H9 (cell line): ENCODE data around the gene VGLL1. TPM values are rescaled to one million over a fixed set of nuclear protein-coding genes. Genes with fewer than 3 reads are reported as not detected.

ENCODE experiments used
- DNase-seq: peaks from one replicate; pipeline ENCODE4 v3.0.0-alpha.2; 2017
- H2AFZ ChIP-seq: one replicate; pipeline ENCODE4 v1.6.1; 2013; ENCODE audit warnings: mild to moderate bottlenecking, low read length, control low read depth, moderate library complexity
- H2AK5ac ChIP-seq: 2 replicates; pipeline ENCODE4 v1.6.1; 2013; ENCODE audit warnings: low read length, control low read depth, mixed read lengths; ENCODE audit not compliant: insufficient read length
- H2BK120ac ChIP-seq: one replicate; pipeline ENCODE4 v1.6.1; 2013; ENCODE audit warnings: low read depth, mild to moderate bottlenecking, low read length, control low read depth, inconsistent platforms; ENCODE audit not compliant: poor library complexity, severe bottlenecking
- H2BK12ac ChIP-seq: 2 replicates; pipeline ENCODE4 v1.6.1; 2013; ENCODE audit warnings: low read length, control low read depth, mixed read lengths, low read depth; ENCODE audit not compliant: insufficient read length
- H2BK15ac ChIP-seq: 2 replicates; pipeline ENCODE4 v1.6.1; 2013; ENCODE audit warnings: low read depth, low read length, control low read depth
- H2BK20ac ChIP-seq: one replicate; pipeline ENCODE4 v1.6.1; 2013; ENCODE audit warnings: low read depth, mild to moderate bottlenecking, low read length, control low read depth, inconsistent platforms; ENCODE audit not compliant: poor library complexity, severe bottlenecking
- H2BK5ac ChIP-seq: 2 replicates; pipeline ENCODE4 v1.6.1; 2013; ENCODE audit warnings: low read length, control low read depth, mixed read lengths; ENCODE audit not compliant: insufficient read length
- H3K14ac ChIP-seq: 2 replicates; pipeline ENCODE4 v1.6.1; 2013; ENCODE audit warnings: low read length, control low read depth; ENCODE audit not compliant: insufficient read depth
- H3K18ac ChIP-seq: 2 replicates; pipeline ENCODE4 v1.6.1; 2013; ENCODE audit warnings: low read depth, mild to moderate bottlenecking, mixed read lengths, low read length, control low read depth; ENCODE audit not compliant: insufficient read length
- H3K23ac ChIP-seq: 2 replicates; pipeline ENCODE4 v1.6.1; 2013; ENCODE audit warnings: low read length, control low read depth, mixed read lengths, low read depth; ENCODE audit not compliant: insufficient read length
- H3K23me2 ChIP-seq: 2 replicates; pipeline ENCODE4 v1.6.1; 2013; ENCODE audit warnings: low read depth, mild to moderate bottlenecking, mixed read lengths, low read length, control low read depth; ENCODE audit not compliant: insufficient read length, poor library complexity, severe bottlenecking
- H3K27ac ChIP-seq: 2 replicates; pipeline ENCODE4 v1.5.1; 2013; ENCODE audit warnings: low read length, control low read depth, mixed read lengths, low read depth; ENCODE audit not compliant: insufficient read length
- H3K27me3 ChIP-seq: 2 replicates; pipeline ENCODE4 v1.6.1; 2013; ENCODE audit warnings: low read length, control low read depth, inconsistent platforms; ENCODE audit not compliant: insufficient read depth
- H3K4ac ChIP-seq: 2 replicates; pipeline ENCODE4 v1.6.1; 2013; ENCODE audit warnings: low read depth, mild to moderate bottlenecking, control low read depth, inconsistent platforms, low read length, moderate library complexity
- H3K4me1 ChIP-seq: 2 replicates; pipeline ENCODE4 v1.6.1; 2013; ENCODE audit warnings: low read length, control low read depth, inconsistent platforms; ENCODE audit not compliant: insufficient read depth
- H3K4me2 ChIP-seq: 2 replicates; pipeline ENCODE4 v1.6.1; 2013; ENCODE audit warnings: low read length, control low read depth, mixed read lengths; ENCODE audit not compliant: insufficient read length, insufficient read depth
- H3K56ac ChIP-seq: 2 replicates; pipeline ENCODE4 v1.6.1; 2013; ENCODE audit warnings: low read depth, mild to moderate bottlenecking, mixed read lengths, low read length, control low read depth; ENCODE audit not compliant: insufficient read length
- H3K79me1 ChIP-seq: 2 replicates; pipeline ENCODE4 v1.6.1; 2013; ENCODE audit warnings: low read depth, mild to moderate bottlenecking, moderate library complexity, low read length, control low read depth, inconsistent platforms; ENCODE audit not compliant: insufficient read depth, poor library complexity, severe bottlenecking
- H3K79me2 ChIP-seq: 2 replicates; pipeline ENCODE4 v1.6.1; 2013; ENCODE audit warnings: low read length, control low read depth, inconsistent platforms; ENCODE audit not compliant: insufficient read depth
- H3K9ac ChIP-seq: 2 replicates; pipeline ENCODE4 v1.6.1; 2013; ENCODE audit warnings: low read length, control low read depth, mixed read lengths; ENCODE audit not compliant: insufficient read length; ENCODE audit errors: extremely low read depth
- H3K9me3 ChIP-seq: one replicate; pipeline ENCODE4 v1.6.1; 2013; ENCODE audit warnings: low read depth, low read length, inconsistent platforms; ENCODE audit not compliant: control insufficient read depth
- H3T11ph ChIP-seq: one replicate; pipeline ENCODE4 v1.6.1; 2013; ENCODE audit warnings: mild to moderate bottlenecking, low read length, control low read depth, inconsistent platforms
- H4K20me1 ChIP-seq: one replicate; pipeline ENCODE4 v1.6.1; 2013; ENCODE audit not compliant: control insufficient read depth, insufficient read length, insufficient read depth
- H4K5ac ChIP-seq: 2 replicates; pipeline ENCODE4 v1.6.1; 2013; ENCODE audit warnings: low read depth, mild to moderate bottlenecking, mixed read lengths, low read length, control low read depth; ENCODE audit not compliant: insufficient read length
- H4K8ac ChIP-seq: replicated peaks from 2 replicates; pipeline ENCODE4 v1.6.1; 2013; ENCODE audit warnings: low read length, control low read depth, mixed read lengths, low read depth; ENCODE audit not compliant: insufficient read length
- H4K91ac ChIP-seq: 2 replicates; pipeline ENCODE4 v1.6.1; 2013; ENCODE audit warnings: low read depth, mild to moderate bottlenecking, moderate library complexity, mixed read lengths, low read length, control low read depth; ENCODE audit not compliant: insufficient read length
- H3K27ac Mint-ChIP-seq, 3 experiments: 2 replicates in 2 of 3; 3 replicates in 1 of 3; pipeline ENCODE4 v1.8.0; 2020 to 2021; ENCODE audit warnings: mixed read lengths in 3 of 3, mild to moderate bottlenecking in 1 of 3, moderate library complexity in 1 of 3
- H3K27me3 Mint-ChIP-seq: 2 replicates; pipeline ENCODE4 v1.8.0; 2021; ENCODE audit warnings: low read depth, mild to moderate bottlenecking, moderate library complexity, mixed read lengths
- H3K36me3 Mint-ChIP-seq, 3 experiments: 2 replicates in 2 of 3; 3 replicates in 1 of 3; pipeline ENCODE4 v1.8.0; 2020 to 2021; ENCODE audit warnings: low read depth in 3 of 3, mixed read lengths in 3 of 3; ENCODE audit not compliant: insufficient read depth in 1 of 3
- H3K4me1 Mint-ChIP-seq, 2 experiments: 2 replicates each; pipeline ENCODE4 v1.8.0; 2020; ENCODE audit warnings: mixed read lengths in 2 of 2
- H3K4me3 Mint-ChIP-seq, 2 experiments: 2 replicates in 1 of 2; 3 replicates in 1 of 2; pipeline ENCODE4 v1.8.0; 2020 to 2021; ENCODE audit warnings: mild to moderate bottlenecking in 2 of 2, mixed read lengths in 2 of 2, moderate library complexity in 1 of 2
- H3K9me3 Mint-ChIP-seq, 2 experiments: 2 replicates in 1 of 2; 3 replicates in 1 of 2; pipeline ENCODE4 v1.8.0; 2020; ENCODE audit warnings: mild to moderate bottlenecking in 2 of 2, mixed read lengths in 2 of 2, moderate library complexity in 1 of 2
- WGBS: extraction: QIAGEN DNeasy Blood & Tissue Kit; methylation state at CpG from one replicate; pipeline ENCODE4 v1.1.7; 2013; ENCODE audit warnings: missing lambda C conversion rate, low lambda C conversion rate, mixed read lengths; ENCODE audit not compliant: insufficient read length; ENCODE audit errors: extremely low coverage; 5-methylcytosine and 5-hydroxymethylcytosine counted together
- total RNA-seq: library from RNA; stranded (reverse); gene quantifications from 2 replicates; pipeline ENCODE4 v1.2.1, GENCODE V29; 2021
- TF ChIP-seq, protein P1 (sequence below): fragments of 200-600 bp; sonication (generic); conservative IDR thresholded peaks from 3 replicates; pipeline ENCODE4 v1.8.0; 2021; ENCODE audit warnings: antibody characterized with exemption, mild to moderate bottlenecking

The VGLL1 gene
- total RNA-seq, 1 experiment from 2014 or later, result not detected

DNA sequence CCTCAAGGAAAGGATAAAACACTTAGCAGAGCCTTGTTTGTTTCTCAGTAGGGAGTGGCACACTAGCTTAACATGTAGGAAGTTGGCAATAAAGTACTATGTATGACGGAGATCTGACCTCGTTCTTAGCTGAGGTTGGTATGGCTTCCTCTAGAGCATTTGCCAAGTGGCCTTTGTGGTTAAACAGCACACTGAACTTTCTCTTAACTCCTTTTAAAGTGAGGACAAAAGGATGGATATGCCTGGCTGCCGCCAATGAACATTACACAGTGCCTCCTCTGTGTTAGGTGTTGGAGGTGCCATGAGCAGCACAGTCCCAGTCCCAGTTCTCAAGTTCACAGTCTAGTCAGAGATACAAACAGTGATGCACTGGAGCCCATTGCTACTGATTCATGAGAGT, 54.4 kb downstream of the VGLL1 start:
- Histone ChIP-seq H3K4me1 (no peaks in the 10 kb centered on the region), H3K27ac (no peak overlapping the region), H4K20me1 (no peaks in the 10 kb centered on the region), H2AK5ac (no peak overlapping the region), H3K23me2 (no peaks in the 10 kb centered on the region), H4K8ac (no peak overlapping the region), H3K56ac (no peak overlapping the region), H2BK120ac (no peak overlapping the region), H3K14ac (no peak overlapping the region), H3K79me1 (no peaks in the 10 kb centered on the region), H4K91ac (no peak overlapping the region), H3K9ac (no peak overlapping the region), H3K79me2 (no peaks in the 10 kb centered on the region), H3K4ac (no peak overlapping the region), H4K5ac (no peak overlapping the region), H3K9me3 (peaks cover 51% of the 10 kb centered on the region), H2BK12ac (no peak overlapping the region), H3K18ac (no peak overlapping the region), H2BK5ac (no peak overlapping the region), H2BK15ac (no peak overlapping the region), H2BK20ac (no peak overlapping the region), H2AFZ (no peak overlapping the region), H3K27me3 (no peaks in the 10 kb centered on the region), H3T11ph (no peak overlapping the region), H3K23ac (no peak overlapping the region), H3K4me2 (no peak overlapping the region)
- no peak for DNase-seq
- Mint-ChIP-seq H3K27ac (no peak overlapping the region), H3K4me3 (no peak overlapping the region), H3K27me3 (no peaks in the 10 kb centered on the region), H3K9me3 (peaks cover 39 to 58% of the 10 kb centered on the region in 2 experiments), H3K36me3 (peaks cover 0 to 2% (median 0%) of the 10 kb centered on the region in 3 experiments; a peak in 1 of 7 replicates), H3K4me1 (peaks cover 0 to 5% of the 10 kb centered on the region in 2 experiments; a peak in 2 of 4 replicates)
- no CpG with 5 or more reads among the region's 3 CpGs for WGBS
- TF ChIP-seq, protein P1, sequence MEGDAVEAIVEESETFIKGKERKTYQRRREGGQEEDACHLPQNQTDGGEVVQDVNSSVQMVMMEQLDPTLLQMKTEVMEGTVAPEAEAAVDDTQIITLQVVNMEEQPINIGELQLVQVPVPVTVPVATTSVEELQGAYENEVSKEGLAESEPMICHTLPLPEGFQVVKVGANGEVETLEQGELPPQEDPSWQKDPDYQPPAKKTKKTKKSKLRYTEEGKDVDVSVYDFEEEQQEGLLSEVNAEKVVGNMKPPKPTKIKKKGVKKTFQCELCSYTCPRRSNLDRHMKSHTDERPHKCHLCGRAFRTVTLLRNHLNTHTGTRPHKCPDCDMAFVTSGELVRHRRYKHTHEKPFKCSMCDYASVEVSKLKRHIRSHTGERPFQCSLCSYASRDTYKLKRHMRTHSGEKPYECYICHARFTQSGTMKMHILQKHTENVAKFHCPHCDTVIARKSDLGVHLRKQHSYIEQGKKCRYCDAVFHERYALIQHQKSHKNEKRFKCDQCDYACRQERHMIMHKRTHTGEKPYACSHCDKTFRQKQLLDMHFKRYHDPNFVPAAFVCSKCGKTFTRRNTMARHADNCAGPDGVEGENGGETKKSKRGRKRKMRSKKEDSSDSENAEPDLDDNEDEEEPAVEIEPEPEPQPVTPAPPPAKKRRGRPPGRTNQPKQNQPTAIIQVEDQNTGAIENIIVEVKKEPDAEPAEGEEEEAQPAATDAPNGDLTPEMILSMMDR, result no peak
